A549 treated with Mapracorat at 1 μM for 4 hours (cell line): ENCODE measurements around the gene RPS6KA3. TPM values are rescaled to one million over a fixed set of nuclear protein-coding genes. Genes with fewer than 3 reads are reported as not detected.

Experiments used
- total RNA-seq: library from RNA; stranded (reverse); fragments of 200-300 nt; extraction: Qiagen RNA extraction; gene quantifications from 5 replicates; pipeline ENCODE4 v1.2.3, GENCODE V29; 2022

Gene RPS6KA3
- total RNA-seq, result 36.7 to 51.1 TPM (median 42.7 TPM) in 5 replicates

GRCh38 chrX:20266810-20267606, at the start of gene RPS6KA3:
RPS6KA3 (minus strand) TSS chrX:20266909; CDS start chrX:20266632, 277 bp downstream.

DNA sequence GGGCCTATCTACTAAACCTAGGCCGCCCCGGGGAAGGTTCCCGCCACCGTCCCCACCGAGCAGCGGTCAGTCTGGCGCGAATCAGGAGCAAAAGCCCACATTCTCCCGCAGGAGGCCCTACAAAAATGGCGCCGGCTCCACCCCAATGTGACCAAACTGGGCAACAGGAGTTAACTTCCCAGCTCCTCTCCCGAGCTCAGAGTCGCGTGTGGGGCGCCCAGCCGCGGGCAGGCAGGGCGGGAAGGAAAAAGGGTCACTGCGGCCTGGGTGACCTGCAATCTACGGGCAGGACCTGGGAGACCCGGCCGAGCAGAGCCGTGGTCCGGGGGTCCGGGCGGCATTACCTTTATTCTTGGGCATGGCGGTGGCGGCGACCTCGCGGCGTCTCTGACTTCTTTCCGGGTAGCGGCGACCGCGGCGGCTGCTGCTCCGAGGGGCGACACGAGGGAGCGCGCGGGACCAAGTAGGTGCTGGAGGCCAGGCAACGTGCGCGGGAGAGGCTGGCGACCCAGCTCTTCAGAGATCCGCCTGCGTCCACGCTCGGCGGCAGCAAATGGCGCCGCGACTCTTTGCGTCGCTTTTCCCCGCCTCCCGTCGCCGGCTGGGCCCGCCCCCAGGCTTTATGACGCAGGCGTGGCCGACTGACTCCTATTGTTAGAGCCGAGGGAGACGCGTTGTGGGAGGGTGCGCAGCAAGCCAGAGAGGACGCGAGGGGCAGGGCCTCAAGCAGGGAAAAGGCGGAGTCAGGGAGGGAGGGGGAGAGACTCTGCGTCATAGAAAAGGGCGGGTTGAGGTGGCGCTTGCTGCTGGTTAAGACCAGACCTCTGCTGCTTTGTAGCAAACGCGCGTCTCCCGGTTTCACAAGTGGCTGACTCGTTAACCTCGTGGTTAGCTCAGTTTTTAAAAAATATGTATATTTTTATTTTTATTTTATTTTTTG, 125.2 kb downstream of the RPS6KA3 start, which contains the start of gene EIF1AX:
TSS of gene EIF1AX (minus strand) at position 558 of the 940 bp plus-strand sequence. CDS start at position 360, 198 bp downstream.

DNA sequence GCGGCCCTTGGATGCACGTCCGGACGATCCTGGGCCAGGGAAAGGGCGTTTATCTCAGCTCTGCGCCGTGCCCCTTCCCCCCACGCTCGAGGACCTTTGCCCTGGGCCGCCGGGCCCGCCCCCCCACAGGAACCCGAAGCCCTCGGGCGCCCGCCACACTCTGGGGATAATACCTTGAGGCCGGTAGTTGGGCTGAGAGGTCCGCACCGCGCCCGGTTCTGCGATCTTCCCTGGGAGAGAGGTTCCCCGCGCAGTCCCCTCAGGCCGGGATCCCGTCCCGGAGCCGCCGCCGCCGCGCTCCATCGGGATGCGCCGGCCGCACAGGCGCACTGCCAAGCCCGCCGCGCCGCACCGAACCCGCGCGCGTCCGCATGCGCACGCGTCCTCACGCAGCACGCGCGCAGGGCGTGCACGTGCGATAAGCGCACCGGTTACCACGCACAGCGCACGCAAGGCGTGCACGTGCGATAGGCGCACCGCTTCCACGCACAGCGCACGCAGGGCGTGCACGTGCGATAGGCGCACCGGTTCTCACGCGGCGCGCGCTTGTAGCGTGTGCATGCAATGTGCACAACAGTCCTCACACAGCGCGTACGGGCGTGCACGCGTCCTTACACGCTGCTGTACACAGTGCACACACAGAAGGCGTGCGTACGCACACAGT, 150.0 kb downstream of the RPS6KA3 start, which contains the start of gene MAP7D2:
TSS of gene MAP7D2 (minus strand) at position 331 of the 664 bp plus-strand sequence. CDS start at position 303, 28 bp downstream.

Other genes starting within 250 kb of the RPS6KA3 start
- gene MAP7D2, start 150.0 kb downstream of the RPS6KA3 start, total RNA-seq, result 5.1 to 6.1 TPM (median 5.7 TPM) in 5 replicates
- gene EIF1AX, start 125.1 kb downstream of the RPS6KA3 start, total RNA-seq, result 95.3 to 101 TPM (median 96.7 TPM) in 5 replicates